C1 segment of cervical spinal cord (tissue), 14 donors: ENCODE measurements around the gene SCAP.
"Not testable (repeated sequence)": the region's sequence is repeated elsewhere in the genome, so short reads cannot be mapped to it uniquely, and the experiment has no call there.

Experiments
- DNase-seq, 14 donors: peaks; one replicate each; lab custom pipeline; 2025; lab: John Stamatoyannopoulos, UW

Gene SCAP

GRCh38 chr3:47399531-47400270 is 76.0 kb downstream of the SCAP start:
- no peak for DNase-seq

GRCh38 chr3:47399016-47399415 is 76.7 kb downstream of the SCAP start:
- peak in 2 of 14 donors; percentile 6 to 15 for DNase-seq

- DNase-seq, result no peak
Observed at GRCh38 chr3:47398228-47398627, 77.5 kb downstream of the SCAP start.

- DNase-seq, result peak in 1 of 14 donors; percentile 67
Observed at GRCh38 chr3:47394881-47395280, 80.9 kb downstream of the SCAP start.

GRCh38 chr3:47394140-47394870 is 81.4 kb downstream of the SCAP start:
- no peak for DNase-seq

- DNase-seq, result no peak
Observed at GRCh38 chr3:47392933-47393332, 82.8 kb downstream of the SCAP start.

- DNase-seq, result no peak
Observed at GRCh38 chr3:47385796-47386195, 89.9 kb downstream of the SCAP start.

GRCh38 chr3:47385007-47385406 is 90.7 kb downstream of the SCAP start:
- DNase-seq, result no peak

- DNase-seq, result no peak
Observed at GRCh38 chr3:47384425-47384824, 91.3 kb downstream of the SCAP start.

GRCh38 chr3:47381317-47382157 is 94.2 kb downstream of the SCAP start:
- peak in 10 of 14 donors; percentile 57 to 86 (median 76) for DNase-seq

- DNase-seq, result peak; percentile 97 to 100 (median 99)
Observed at GRCh38 chr3:47380601-47381316, 95.0 kb downstream of the SCAP start, which contains the start of gene PTPN23. Gene PTPN23 (plus strand): TSS chr3:47381021. CDS start chr3:47381097, 76 bp downstream.

- DNase-seq, result peak in 1 of 14 donors; percentile 36
Observed at GRCh38 chr3:47380026-47380600, 95.6 kb downstream of the SCAP start.

GRCh38 chr3:47379411-47379899 is 96.3 kb downstream of the SCAP start:
- no peak for DNase-seq

GRCh38 chr3:47378869-47379268 is 96.9 kb downstream of the SCAP start:
- DNase-seq, result no peak

GRCh38 chr3:47377186-47377585 is 98.6 kb downstream of the SCAP start:
- no peak for DNase-seq

- DNase-seq, result no peak
Observed at GRCh38 chr3:47376393-47376792, 99.3 kb downstream of the SCAP start.

GRCh38 chr3:47374587-47374986 is 101.2 kb downstream of the SCAP start:
- no peak for DNase-seq

- DNase-seq, result peak in 1 of 14 donors; percentile 4
Observed at GRCh38 chr3:47370887-47371697, 104.6 kb downstream of the SCAP start.

GRCh38 chr3:47370020-47370419 is 105.7 kb downstream of the SCAP start:
- not testable (repeated sequence) for DNase-seq

GRCh38 chr3:47367631-47368030 is 108.1 kb downstream of the SCAP start:
- no peak for DNase-seq
